ENCODE results near the gene GRIN1.

DNA sequence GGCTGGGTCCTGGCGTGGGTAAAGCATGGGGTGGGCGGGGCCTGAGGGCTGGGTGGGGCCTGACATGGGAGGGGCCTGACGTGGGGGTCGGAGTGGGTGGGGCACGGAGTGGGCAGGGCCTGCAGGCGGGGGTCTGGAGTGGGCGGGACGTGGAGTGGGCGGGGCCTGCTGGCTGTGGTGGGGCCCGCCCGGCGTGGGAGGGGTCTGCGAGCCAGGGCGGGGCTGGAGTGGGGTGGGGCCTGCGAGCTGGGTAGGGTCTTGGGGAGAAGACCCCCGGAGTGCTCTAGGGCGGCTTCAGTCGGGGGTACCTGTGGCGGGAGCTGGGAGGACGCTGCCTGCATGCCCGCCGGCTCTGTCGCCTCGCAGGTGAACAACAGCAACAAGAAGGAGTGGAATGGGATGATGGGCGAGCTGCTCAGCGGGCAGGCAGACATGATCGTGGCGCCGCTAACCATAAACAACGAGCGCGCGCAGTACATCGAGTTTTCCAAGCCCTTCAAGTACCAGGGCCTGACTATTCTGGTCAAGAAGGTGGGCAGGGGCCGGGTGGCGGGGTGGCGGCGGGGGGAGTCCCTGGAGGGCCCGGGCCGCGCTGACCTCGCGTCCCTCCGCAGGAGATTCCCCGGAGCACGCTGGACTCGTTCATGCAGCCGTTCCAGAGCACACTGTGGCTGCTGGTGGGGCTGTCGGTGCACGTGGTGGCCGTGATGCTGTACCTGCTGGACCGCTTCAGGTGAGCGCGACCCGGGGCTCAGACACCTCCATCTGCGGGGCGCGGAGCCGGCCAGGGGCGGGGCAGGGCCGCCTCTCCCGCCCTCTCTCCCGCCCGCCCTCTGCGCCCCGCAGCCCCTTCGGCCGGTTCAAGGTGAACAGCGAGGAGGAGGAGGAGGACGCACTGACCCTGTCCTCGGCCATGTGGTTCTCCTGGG is 22.9 kb downstream of the GRIN1 start:
- TF ChIP-seq, protein P1, sequence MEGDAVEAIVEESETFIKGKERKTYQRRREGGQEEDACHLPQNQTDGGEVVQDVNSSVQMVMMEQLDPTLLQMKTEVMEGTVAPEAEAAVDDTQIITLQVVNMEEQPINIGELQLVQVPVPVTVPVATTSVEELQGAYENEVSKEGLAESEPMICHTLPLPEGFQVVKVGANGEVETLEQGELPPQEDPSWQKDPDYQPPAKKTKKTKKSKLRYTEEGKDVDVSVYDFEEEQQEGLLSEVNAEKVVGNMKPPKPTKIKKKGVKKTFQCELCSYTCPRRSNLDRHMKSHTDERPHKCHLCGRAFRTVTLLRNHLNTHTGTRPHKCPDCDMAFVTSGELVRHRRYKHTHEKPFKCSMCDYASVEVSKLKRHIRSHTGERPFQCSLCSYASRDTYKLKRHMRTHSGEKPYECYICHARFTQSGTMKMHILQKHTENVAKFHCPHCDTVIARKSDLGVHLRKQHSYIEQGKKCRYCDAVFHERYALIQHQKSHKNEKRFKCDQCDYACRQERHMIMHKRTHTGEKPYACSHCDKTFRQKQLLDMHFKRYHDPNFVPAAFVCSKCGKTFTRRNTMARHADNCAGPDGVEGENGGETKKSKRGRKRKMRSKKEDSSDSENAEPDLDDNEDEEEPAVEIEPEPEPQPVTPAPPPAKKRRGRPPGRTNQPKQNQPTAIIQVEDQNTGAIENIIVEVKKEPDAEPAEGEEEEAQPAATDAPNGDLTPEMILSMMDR (conservative IDR thresholded peaks at IDR 0.05; ENCODE audit: low read length): no peak
- TF ChIP-seq EZH2phosphoT487 (IDR thresholded peaks at IDR 0.05; ENCODE audit: borderline replicate concordance, low read depth, low read length): no peak
